Activated T-helper 1 cell treated with anti-CD3 and anti-CD28 coated beads, Interleukin-12 subunit alpha, Interleukin-12 subunit beta, Interleukin-2, Interleukin-4 antibody, amounts not matched to agents 30 ng/mL and 10 ng/mL and 1 ng/mL, durations not matched to agents 14 hours and 24 hours and 36 hours (primary cell): ENCODE data around the gene AKAP4. TPM values are rescaled to one million over a fixed set of nuclear protein-coding genes. Genes with fewer than 3 reads are reported as not detected.

ENCODE experiments used
- DNase-seq: peaks from one replicate; pipeline ENCODE4 v3.0.0; 2021; ENCODE audit warnings: low spot score
- H3K27ac Mint-ChIP-seq: one replicate; pipeline ENCODE4 v1.8.0; 2021; ENCODE audit warnings: mild to moderate bottlenecking, mixed read lengths
- H3K27me3 Mint-ChIP-seq: one replicate; pipeline ENCODE4 v1.8.0; 2022; ENCODE audit warnings: mild to moderate bottlenecking, moderate library complexity, mixed read lengths; ENCODE audit not compliant: insufficient read depth
- H3K36me3 Mint-ChIP-seq: one replicate; pipeline ENCODE4 v1.8.0; 2021; ENCODE audit warnings: low read depth, mixed read lengths
- H3K4me1 Mint-ChIP-seq: one replicate; pipeline ENCODE4 v1.8.0; 2021; ENCODE audit warnings: low read depth, mixed read lengths
- H3K4me3 Mint-ChIP-seq: one replicate; pipeline ENCODE4 v1.8.0; 2021; ENCODE audit warnings: mild to moderate bottlenecking, moderate library complexity, mixed read lengths
- H3K9me3 Mint-ChIP-seq: one replicate; pipeline ENCODE4 v1.8.0; 2021; ENCODE audit warnings: mixed read lengths
- intact Hi-C: fragments of 100-400 bp; cut with micrococcal nuclease; formaldehyde crosslinking; loops from one replicate; pipeline ENCODE4 v1.15.1; 2024
- total RNA-seq: library from RNA; stranded (reverse); gene quantifications from 2 replicates; pipeline ENCODE4 v1.2.3, GENCODE V29; 2022

The AKAP4 gene
- total RNA-seq, 1 donor from 2014 or later, result not detected

GRCh38 chrX:50165727-50166126 is 35.1 kb downstream of the AKAP4 start:
- Mint-ChIP-seq H3K27me3 (no peaks in the 10 kb centered on the region), H3K36me3 (no peaks in the 10 kb centered on the region), H3K4me1 (peaks cover 8% of the 10 kb centered on the region), H3K9me3 (no peaks in the 10 kb centered on the region), H3K27ac (no peak overlapping the region), H3K4me3 (no peak overlapping the region)
- DNase-seq, result no peak
- intact Hi-C loops, result no loop called here

GRCh38 chrX:50161127-50161526 is 39.7 kb downstream of the AKAP4 start:
- no peak for DNase-seq
- intact Hi-C loops, result no loop called here
- Mint-ChIP-seq H3K27me3 (no peaks in the 10 kb centered on the region), H3K36me3 (no peaks in the 10 kb centered on the region), H3K4me3 (no peak overlapping the region), H3K4me1 (no peaks in the 10 kb centered on the region), H3K9me3 (no peaks in the 10 kb centered on the region), H3K27ac (no peak overlapping the region)

GRCh38 chrX:50158593-50158992 is 42.2 kb downstream of the AKAP4 start:
- no peaks in the 10 kb centered on the region for H3K27me3 Mint-ChIP-seq
- no peak overlapping the region for H3K4me3 Mint-ChIP-seq
- H3K9me3 Mint-ChIP-seq, result no peaks in the 10 kb centered on the region
- no peaks in the 10 kb centered on the region for H3K36me3 Mint-ChIP-seq
- H3K4me1 Mint-ChIP-seq, result no peaks in the 10 kb centered on the region
- intact Hi-C loops, result no loop called here
- no peak for DNase-seq
- H3K27ac Mint-ChIP-seq, result no peak overlapping the region

- H3K27ac Mint-ChIP-seq, result no peak overlapping the region
- H3K9me3 Mint-ChIP-seq, result no peaks in the 10 kb centered on the region
- no peak overlapping the region for H3K4me3 Mint-ChIP-seq
- no peaks in the 10 kb centered on the region for H3K36me3 Mint-ChIP-seq
- H3K27me3 Mint-ChIP-seq, result no peaks in the 10 kb centered on the region
- intact Hi-C loops, result no loop called here
- no peaks in the 10 kb centered on the region for H3K4me1 Mint-ChIP-seq
- no peak for DNase-seq
Measured at GRCh38 chrX:50157545-50158135, 43.2 kb downstream of the AKAP4 start.

GRCh38 chrX:50154429-50154828 is 46.4 kb downstream of the AKAP4 start:
- H3K4me3 Mint-ChIP-seq, result no peak overlapping the region
- H3K4me1 Mint-ChIP-seq, result no peaks in the 10 kb centered on the region
- H3K27me3 Mint-ChIP-seq, result no peaks in the 10 kb centered on the region
- no peaks in the 10 kb centered on the region for H3K36me3 Mint-ChIP-seq
- H3K27ac Mint-ChIP-seq, result no peak overlapping the region
- intact Hi-C loops, result no loop called here
- H3K9me3 Mint-ChIP-seq, result no peaks in the 10 kb centered on the region
- no peak for DNase-seq

- DNase-seq, result no peak
- no peak overlapping the region for H3K4me3 Mint-ChIP-seq
- no peak overlapping the region for H3K27ac Mint-ChIP-seq
- H3K36me3 Mint-ChIP-seq, result no peaks in the 10 kb centered on the region
- intact Hi-C loops, result no loop called here
- H3K9me3 Mint-ChIP-seq, result no peaks in the 10 kb centered on the region
- H3K27me3 Mint-ChIP-seq, result no peaks in the 10 kb centered on the region
- H3K4me1 Mint-ChIP-seq, result no peaks in the 10 kb centered on the region
Measured at GRCh38 chrX:50152456-50152855, 48.4 kb downstream of the AKAP4 start.

- no peaks in the 10 kb centered on the region for H3K36me3 Mint-ChIP-seq
- no peak overlapping the region for H3K4me3 Mint-ChIP-seq
- H3K27me3 Mint-ChIP-seq, result no peaks in the 10 kb centered on the region
- intact Hi-C loops, result no loop called here
- no peaks in the 10 kb centered on the region for H3K9me3 Mint-ChIP-seq
- no peak for DNase-seq
- H3K4me1 Mint-ChIP-seq, result no peaks in the 10 kb centered on the region
- H3K27ac Mint-ChIP-seq, result no peak overlapping the region
Measured at GRCh38 chrX:50147972-50148371, 52.8 kb downstream of the AKAP4 start.

Other genes starting within 250 kb of the AKAP4 start
- 0.64 and 0.80 TPM in 2 replicates for gene CCNB3, start 3.8 kb upstream of the AKAP4 start, total RNA-seq